GM21360 (cell line): Measurements from ENCODE around the gene EPB41L5.
"Not testable (repeated sequence)": the region's sequence is repeated elsewhere in the genome, so short reads cannot be mapped to it uniquely, and the experiment has no call there.

Experiments used
- ATAC-seq: cut with Tn5 transposase; IDR thresholded peaks from one replicate; pipeline ENCODE4 v1.9.1; 2021; ENCODE audit warnings: mild to moderate bottlenecking, moderate library complexity; ENCODE audit not compliant: unreplicated experiment

Gene EPB41L5

DNA sequence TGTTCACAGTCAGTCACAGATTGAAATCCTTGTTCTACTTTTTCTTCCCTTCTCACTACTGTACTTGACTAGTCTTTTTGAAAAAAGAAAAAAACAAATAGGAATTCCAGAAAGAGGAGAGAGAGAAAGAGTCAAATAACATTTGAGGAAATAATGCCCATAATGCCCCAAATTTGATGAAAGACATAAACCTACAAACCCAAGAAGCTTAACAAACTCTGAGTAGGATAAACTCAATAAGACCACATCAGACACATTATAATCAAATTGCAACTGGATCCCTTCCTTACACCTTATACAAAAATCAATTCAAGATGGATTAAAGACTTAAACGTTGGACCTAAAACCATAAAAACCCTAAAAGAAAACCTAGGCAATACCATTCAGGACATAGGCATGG lies 179.4 kb downstream of the EPB41L5 start:
- no peak for ATAC-seq

- ATAC-seq: no peak
These were observed 182.7 kb downstream of the EPB41L5 start for GRCh38 chr2:120195553-120195952.

DNA sequence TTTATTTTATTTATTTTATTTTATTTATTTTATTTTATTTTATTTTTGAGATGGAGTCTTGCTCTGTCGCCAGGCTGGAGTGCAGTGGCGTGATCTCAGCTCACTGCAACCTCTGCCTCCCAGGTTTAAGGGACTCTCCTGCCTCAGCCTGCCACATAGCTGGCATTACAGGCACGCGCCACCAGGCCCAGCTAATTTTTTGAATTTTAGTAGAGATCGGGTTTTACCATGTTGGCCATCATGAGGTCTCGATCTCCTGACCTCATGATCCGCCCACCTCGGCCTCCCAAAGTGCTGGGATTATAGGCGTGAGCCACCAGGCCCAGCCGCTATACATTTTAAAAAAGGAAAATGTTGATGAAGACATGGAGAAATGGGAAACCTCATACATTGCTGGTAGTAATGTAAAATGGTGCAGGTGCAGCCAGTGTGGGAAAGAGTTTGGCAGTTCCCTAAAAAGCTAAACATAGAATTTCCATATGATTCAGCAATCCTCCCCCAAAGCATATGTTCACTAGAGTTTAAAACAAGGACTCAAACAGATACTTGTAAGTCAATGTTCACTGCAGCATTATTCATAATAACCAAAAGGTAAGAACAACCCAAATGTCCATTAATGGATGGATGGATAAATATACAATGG lies 187.1 kb downstream of the EPB41L5 start:
- ATAC-seq: not testable (repeated sequence)

GRCh38 chr2:120203251-120204021 lies 190.6 kb downstream of the EPB41L5 start:
- ATAC-seq: no peak

GRCh38 chr2:120204022-120204405 lies 191.1 kb downstream of the EPB41L5 start:
- ATAC-seq: no peak

DNA sequence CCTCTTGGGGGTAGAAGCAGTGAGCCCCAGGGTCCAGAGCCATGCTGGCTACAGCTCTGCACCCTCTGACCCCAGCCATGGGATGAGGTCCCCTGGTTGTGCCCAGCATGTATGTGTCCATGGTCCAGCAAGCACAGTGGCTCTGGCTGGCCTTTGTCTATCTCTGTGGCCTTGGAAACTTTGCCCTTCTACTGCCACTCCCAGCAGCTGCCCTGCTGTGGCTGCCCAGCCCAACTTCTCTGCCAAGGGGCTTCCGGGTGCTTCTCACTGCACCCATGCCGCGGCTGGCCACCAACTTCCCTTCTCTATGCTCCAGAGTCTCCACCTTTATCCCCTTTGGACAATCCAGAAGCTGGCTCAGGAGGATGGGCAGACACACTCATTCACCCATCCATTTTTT lies 191.5 kb downstream of the EPB41L5 start:
- no peak for ATAC-seq

GRCh38 chr2:120204945-120205670 lies 192.2 kb downstream of the EPB41L5 start:
- no peak for ATAC-seq

DNA sequence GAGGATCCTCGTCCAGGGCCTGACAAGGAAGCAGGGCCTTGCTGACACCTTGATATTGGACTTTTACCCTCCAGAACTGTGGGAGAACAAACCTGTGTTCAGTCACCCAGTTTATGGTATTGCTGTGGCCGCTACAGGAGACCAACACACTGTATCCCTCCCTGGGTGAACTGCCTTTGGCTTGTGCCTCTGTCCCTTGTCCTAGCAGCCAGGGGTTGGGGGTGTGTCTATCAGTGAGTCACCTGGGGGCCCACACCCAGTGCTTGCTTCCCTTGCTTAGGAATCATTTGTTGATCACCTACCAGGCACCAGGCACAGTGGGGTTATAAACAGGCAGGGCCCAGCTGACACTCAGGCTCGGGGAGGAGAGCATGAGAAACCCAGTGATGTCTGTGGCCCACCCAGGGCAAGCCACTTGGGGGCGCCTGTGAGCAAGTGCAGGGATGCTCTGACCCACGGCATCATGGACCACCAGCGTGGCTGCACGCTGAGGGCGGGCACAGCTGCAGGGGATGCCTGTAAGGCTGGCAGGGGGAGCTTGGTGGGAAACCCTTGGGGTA lies 193.2 kb downstream of the EPB41L5 start:
- no peak for ATAC-seq

DNA sequence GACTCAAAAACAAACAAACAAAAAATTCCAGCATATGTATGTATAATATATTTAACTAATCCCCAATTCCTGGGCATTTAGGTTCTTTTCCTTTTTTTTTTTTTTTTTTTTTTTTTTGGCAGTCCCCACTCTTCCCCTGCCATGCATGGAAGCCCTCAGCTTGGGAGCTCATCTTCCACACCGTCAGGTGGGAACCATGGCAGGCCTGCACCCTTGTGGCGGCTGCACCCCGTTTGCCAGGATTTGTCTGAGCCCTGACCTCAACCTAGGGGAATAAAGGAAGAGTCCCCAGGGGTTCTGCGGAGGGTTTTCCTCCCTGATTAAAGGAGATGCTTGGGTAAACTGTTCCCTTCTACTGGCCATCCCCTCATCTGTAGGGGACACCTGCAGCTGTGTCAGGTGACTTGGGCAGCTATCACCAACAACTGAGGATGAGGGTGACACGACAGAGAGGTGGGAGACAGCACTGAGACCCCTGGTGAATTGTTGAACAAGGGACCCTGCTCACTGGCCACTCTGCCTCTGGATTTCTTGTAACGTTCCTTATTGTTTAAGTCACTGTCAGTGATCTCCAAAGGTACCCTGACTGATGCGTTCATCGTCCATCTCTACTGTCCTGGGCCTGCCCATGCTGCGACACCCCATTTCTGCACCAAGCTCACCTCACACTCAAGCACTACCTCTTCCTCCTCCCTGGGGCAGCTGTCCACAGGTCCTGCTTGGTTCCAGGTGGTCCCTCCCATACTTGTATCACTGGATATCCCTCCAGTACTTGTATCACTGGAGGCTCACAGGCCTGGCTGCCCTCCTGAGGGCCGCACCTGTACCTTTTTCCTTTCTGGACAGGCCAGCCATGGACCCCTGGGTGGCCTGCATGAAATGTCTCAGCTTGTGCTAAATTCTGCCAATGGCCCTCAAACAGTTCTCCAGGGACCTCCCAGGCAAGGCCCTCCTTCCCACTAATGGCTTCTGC lies 195.8 kb downstream of the EPB41L5 start:
- ATAC-seq: no peak

GRCh38 chr2:120209427-120210269 lies 196.8 kb downstream of the EPB41L5 start:
- ATAC-seq: no peak

DNA sequence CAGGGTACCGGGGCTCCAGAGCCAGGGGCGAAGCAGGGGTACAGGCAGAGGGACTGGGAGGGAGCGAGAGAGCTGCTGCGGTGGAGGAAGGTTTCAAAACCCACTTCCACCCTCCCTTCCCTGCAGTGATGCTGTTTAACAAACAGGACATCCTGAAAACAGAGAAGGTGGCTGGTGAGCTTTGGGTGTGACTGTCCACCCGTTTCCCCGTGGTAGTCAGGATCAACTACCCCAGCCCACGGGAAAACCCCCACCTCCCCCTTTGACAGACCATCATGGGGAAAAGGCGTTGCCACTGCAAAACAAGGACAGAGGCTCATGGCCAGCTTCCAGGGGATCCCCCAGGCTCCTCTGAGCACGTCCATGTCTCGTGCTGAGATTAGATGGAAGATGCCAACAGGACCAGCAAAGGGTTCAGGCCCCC lies 197.4 kb downstream of the EPB41L5 start:
- no peak for ATAC-seq

GRCh38 chr2:120218181-120218580 lies 205.3 kb downstream of the EPB41L5 start:
- no peak for ATAC-seq

DNA sequence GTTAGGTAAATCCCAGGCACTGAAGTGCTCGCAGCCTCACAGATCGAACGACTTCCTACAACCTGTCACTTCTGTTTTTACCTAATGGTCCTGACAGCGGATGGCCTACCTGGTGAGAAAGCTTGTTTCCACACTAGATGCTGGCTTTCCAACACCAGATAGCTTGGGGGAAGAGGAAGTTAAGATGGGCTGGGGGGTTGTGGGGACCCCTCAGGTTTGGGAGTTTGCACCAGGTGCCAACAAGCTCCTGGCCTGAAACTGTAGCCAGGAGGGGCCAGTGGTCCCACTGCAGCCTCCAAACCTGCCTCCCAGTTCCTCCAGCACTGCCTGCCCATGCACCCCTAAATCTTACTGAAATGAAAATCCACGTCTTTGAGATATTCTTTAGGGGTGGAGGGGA lies 206.4 kb downstream of the EPB41L5 start:
- no peak for ATAC-seq

GRCh38 chr2:120219766-120220165 lies 206.9 kb downstream of the EPB41L5 start:
- no peak for ATAC-seq

GRCh38 chr2:120220756-120221155 lies 207.9 kb downstream of the EPB41L5 start:
- no peak for ATAC-seq

GRCh38 chr2:120221616-120222015 lies 208.7 kb downstream of the EPB41L5 start:
- ATAC-seq: no peak

DNA sequence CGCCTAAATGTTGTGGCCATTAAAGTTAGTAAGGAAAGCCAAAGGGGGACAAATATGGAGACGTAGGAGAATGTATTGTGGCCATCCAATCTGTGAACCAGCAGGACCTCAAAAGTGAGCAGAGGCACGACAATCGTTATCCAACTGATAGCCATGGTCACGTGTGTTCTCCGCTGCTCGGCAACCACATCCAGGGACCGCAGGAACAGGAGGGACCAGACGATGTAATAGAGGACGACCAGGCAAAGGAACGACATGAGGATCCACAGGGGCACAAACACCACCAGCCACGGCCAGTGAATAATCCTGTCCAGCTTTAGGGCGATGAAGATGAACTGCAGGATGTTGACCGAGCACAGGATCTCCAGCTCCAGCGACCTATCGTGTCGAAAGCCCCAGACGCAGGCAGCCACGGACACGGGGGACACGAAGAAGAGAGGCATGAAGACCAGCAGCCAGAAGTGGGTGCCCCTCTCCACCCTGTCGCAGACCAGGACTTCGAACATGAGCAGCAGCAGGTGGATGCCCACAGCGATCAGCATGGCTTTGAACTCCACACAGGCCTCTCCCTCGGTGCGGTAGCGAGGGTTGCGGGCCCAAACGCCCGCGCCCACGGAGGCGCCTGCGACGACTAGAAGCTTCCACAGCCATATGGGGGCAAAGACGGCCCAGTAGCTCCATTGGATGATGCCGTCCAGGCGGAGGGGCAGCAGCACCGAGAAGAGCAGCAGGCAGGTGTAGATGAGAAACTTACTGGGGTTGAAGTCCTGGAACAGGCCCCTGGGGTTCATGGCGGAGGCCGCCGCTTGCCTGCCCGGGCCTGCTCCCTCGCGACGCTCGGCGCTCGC lies 209.5 kb downstream of the EPB41L5 start:
- no peak for ATAC-seq

GRCh38 chr2:120223034-120223912 lies 210.4 kb downstream of the EPB41L5 start, which contains the start of gene TMEM185B:
Gene TMEM185B, minus strand, starts transcription at chr2:120223400. Its CDS starts 424 bp downstream, at chr2:120222976.
- peak; percentile 79 for ATAC-seq
